Measurements from ENCODE around the gene ASMT.
"Not testable (repeated sequence)": the region's sequence is repeated elsewhere in the genome, so short reads cannot be mapped to it uniquely, and the experiment has no call there.

The ASMT gene

DNA sequence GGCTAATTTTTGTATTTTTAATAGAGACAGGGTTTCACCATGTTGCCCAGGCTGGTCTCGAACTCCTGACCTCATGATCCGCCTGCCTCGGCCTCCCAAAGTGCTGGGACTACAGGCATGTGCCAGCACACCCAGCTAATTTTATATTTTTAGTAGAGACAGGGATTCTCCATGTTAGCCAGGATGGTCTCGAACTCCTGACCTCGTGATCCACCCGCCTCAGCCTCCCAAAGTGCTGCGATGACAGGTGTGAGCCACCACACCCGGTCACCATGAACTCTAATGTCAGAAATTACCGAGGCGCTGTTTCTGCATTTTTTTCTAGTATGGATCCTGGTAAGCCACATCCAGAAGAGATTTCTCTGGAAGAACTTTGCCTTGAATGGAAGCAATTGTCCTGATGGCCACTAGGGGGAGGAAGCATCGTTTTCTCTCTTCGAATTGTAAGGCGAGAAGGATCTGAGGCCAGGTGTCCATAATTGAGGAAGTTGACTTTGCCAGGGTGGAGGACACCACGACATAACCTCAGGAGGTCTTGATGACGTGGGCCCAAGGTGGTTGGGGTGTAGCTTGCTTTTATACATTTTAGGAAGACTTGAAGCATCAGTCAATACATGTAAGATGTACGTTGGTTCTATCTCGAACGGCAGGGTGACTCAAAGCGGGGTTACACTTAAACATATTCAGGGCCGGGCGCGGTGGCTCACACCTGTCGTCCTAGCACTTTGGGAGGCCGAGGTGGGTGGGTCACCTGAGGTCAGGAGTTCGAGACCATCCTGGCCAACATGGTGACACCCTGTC is 37.4 kb downstream of the ASMT start:
- DNase-seq (ENCODE audit: low read depth), result not testable (repeated sequence)

DNA sequence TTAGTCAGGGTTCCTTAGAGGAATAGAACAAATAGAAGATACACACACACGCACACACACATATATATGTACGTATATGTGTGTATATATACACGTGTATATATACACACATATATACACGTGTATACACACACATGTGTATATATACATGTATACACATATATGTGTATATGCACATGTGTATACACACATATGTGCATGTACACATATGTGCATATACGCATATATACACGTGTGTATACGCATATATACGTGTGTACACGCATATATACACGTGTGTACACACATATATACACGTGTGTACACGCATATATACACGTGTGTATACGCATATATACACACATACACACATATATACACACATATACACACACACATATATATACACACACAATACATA is 41.5 kb downstream of the ASMT start:
- DNase-seq (ENCODE audit: low read depth), result no peak

DNA sequence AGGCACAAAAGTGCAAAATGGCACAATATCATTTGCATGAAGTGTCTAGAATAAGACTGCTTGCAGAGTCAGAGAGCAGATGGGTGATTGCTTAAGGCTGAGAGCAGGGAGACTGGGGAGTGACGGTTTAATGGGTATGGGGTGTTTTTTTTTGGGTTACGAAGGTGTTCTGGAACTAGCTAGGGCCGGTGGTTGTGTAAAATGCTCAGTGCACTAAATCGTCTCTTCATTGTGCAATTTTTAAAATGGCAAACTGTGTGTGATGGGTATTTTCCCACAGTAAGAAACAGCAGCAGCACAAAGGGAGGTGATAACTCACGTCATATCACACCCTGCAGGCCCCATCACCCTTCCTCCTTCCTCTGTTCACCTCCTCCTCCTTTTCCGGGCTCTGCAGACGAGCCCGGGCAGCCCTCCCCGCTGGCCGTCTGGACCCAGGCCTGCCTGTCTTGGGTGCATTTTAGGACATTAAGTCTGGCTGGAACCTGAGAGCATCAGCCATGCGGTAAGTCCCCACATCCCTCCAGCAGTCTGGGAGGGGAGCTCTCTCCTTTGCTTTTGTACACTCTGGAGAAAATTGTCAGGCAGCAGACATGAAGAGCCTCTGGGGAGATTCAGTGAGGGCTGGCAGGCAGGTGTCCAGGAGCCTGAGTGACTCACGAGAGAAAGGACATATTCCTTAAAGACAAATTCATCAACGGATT is 42.7 kb downstream of the ASMT start:
- no peak for DNase-seq (ENCODE audit: low read depth)

DNA sequence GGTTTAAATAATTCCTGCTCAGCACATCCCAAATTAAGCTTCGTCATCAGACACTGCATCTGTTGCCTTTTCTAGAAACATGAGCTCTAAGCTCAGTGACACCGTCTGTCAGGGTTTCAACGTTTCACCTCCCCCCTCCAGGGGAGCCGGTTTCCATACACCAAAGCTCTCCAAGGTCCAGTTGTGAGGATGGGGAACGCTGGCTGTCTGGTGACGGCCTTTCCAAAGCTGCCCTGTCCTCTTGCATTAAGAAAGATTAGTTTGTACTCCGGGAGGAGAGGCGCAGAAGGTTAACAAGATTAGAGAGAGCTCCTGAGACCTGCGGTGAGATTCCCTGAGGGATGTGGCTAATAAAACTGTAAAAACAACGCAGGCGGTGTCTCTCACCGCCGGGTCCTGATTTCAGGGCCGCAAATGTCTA is 43.2 kb downstream of the ASMT start:
- DNase-seq (ENCODE audit: low read depth), result no peak

DNA sequence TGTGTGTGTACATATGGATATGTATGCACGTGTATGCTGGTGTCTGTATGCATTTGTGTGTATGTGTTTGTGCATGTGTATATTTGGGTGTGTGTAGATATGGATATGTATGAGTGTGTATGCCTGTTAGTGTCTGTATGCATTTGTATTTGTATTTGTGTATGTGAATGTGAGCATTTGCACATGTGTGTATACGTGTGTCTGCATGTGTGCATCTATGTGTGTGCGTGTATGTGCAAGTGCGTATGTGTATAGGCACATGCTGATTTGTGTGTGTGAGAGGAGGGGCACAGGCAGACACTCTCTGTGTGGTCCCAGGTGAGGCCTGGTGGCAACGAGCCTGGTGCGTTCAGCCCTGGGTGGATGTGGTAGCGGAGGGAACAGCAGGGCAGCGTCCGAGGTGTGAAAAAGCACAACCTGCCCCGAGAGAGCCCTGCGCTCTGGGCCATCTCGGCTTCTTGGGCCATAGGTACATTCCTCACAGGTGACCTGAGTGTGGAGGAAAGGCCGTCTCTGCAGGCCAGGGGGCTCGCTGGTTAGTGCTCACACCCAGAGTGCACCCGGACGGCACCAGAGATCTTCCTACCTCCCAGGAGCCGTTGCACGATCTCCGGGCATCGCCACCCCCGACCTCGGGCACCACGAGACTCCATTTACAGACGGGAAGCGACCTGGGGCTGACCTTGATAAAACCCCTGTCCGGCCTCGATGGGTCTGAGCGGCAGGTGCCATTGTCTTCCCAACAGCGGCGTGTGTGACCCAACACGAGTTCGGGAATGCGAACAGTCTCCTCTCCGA is 45.0 kb downstream of the ASMT start:
- no peak for DNase-seq (ENCODE audit: low read depth)

DNA sequence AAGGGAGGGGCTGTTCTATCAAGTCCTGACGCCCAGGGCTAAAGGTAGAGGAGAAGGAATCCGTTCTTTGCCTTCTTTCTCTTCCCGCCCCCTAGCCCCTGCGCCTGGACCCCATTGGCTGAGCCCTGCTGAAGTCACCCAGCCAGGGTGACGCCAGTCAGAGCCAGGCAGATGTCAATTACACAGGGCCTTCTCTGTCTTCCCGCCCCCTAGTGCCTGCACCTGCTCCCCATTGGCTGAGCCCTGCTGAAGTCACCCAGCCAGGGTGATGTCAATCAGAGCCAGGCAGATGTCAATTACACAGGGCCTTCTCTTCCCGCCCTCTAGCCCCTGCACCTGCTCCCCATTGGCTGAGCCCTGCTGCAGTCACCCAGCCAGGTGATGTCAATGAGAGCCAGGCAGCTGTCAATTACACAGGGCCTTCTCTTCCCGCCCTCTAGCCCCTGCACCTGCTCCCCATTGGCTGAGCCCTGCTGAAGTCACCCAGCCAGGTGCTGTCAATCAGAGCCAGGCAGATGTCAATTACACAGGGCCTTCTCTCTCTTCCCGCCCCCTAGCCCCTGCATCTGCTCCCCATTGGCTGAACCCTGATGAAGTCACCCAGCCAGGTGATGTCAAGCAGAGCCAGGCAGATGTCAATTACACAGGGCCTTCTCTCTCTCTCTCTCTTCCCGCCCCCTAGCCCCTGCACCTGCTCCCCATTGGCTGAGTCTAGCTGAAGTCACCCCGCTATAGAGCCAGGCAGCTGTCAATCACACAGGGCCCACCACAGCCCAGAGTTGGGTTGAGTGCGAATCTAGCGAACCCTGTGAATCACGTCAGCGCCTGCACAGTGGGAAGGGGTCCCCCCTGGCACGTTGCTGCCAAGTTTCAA is 46.4 kb downstream of the ASMT start:
- peak; percentile 85 for DNase-seq (ENCODE audit: low read depth)

DNA sequence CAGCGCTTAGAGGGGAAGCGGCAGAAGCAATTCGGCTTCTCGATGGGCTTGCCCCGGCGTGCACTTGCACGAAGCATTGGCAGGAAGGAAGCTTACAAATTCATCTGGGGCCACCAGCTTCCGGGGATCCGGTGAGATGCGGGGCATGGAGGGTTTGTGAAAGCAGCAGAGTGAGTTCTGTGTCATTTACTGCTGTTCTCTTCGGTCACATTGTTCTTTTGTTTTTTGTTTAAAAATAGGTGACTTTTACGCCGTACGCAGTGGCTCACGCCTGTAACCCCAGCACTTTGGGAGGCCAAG is 47.0 kb downstream of the ASMT start:
- DNase-seq (ENCODE audit: low read depth), result no peak

DNA sequence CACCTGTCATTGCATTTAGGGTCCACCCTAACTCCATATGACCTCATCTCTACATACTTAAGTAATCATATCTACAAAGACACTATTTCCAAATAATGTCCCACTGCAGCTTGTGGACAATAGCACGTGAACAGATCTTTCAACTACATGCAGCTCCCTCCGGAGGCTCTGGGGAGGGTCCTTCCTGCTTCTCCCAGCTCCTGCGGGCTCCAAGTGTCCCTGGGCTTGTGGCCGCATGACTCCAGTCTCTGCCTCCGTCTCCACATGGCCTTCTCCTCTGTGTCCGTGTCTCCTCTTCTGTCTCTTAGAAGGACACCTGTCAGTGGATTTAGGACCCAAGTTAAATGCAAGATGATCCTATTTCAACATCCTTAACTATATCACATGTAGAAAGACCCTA is 52.7 kb downstream of the ASMT start:
- no peak for DNase-seq (ENCODE audit: low read depth)

DNA sequence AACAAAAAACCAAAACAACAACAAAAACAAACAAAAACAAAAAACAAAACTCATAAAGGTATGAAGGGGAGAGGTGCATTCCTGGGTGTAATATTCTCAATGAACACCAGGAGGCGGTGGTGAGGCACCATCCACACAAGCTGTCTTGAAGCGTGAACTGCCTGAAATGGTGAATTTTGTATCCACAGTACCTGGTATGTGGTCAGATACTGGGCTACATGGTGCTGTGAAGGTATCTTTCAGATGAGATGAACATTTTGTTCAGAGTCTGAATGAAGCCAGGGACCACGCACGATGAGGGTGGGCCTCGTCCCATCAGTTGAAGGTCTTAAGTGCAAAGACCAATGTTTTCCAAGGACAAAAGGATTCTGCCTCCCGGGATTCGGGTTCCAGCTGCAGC is 58.5 kb downstream of the ASMT start:
- DNase-seq (ENCODE audit: low read depth), result no peak

DNA sequence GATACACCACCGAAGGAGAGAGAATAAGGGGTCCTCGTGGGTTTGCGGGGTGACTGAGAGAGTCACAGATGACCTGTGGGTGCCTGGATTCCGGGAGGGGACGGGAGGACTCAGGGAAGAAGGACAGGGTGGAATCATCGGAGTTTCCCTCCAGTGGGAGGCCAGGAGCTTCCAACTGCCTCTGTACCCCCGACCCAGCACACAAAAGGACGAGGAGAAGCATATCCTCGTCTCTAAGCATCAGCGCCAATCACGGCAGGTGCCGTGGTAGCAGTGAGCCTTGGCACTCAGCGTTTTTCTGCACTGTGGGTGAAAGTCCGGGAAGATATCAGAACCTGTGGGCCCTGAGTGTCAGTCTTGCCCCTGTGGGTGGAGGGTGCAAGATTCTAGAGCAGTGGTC is 62.0 kb downstream of the ASMT start:
- DNase-seq (ENCODE audit: low read depth), result no peak

DNA sequence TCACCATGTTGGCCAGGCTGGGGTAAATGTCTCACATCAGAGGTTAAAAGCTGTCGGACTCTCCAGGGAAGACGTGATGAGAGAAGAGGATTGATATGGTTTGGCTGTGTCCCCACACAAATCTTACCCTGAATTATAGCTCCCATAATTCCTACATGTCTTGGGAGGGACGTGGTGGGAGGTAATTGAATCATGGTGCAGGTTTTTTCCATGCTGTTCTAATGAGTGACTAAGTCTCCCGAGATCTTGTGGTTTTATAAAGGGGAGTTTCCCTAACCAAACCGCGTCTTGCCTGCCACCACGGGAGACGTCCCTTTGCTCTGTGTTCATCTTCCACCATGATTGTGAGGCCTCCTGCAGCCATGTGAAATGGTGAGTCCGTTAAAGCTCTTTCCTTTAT is 64.4 kb downstream of the ASMT start:
- no peak for DNase-seq (ENCODE audit: low read depth)

DNA sequence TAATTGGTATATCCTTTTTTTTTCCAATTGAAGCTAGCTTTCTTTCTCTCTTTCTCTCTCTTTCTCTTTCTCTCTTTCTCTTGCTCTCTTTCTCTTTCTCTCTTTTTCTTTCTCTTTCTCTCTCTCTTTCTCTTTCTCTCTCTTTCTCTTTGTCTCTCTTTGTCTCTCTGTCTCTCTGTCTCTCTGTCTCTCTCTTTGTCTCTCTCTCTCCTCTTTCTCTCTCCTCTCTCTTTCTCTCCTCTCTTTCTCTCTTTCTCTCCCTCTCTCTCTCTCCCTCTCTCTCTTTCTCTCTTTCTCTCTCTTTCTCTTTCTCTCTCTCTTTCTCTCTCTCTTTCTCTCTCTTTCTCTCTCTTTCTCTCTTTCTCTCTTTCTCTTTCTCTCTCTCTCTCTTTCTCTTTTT is 66.6 kb downstream of the ASMT start:
- no peak for DNase-seq (ENCODE audit: low read depth)

DNA sequence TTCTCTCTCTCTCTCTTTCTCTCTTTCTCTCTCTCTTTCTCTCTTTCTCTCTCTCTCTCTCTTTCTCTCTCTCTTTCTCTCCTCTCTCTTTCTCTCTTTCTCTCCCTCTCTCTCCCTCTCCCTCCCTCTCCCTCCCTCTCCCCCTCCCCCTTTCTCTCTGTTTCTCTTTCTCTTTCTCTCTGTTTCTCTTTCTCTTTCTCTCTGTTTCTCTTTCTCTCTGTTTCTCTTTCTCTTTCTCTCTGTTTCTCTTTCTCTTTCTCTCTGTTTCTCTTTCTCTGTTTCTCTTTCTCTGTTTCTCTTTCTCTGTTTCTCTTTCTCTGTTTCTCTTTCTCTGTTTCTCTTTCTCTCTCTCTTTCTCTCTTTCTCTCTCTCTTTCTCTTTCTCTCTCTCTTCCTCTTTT is 67.0 kb downstream of the ASMT start:
- DNase-seq (ENCODE audit: low read depth), result not testable (repeated sequence)

DNA sequence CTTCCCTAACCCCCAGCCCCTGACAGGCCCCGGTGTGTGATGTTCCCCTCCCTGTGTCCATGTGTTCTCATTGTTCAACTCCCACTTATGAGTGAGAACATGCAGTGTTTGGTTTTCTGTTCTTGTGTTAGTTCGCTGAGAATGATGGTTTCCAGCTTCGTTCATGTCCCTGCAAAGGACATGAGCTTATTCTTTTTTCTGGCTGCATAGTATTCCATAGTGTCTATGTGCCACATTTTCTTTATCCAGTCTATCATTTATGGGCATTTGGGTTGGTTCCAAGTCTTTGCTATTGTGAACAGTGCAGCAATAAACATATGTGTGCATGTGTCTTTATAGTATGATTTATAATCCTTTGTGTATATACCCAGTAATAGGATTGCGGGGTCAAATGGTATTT is 67.6 kb downstream of the ASMT start:
- DNase-seq (ENCODE audit: low read depth), result not testable (repeated sequence)

DNA sequence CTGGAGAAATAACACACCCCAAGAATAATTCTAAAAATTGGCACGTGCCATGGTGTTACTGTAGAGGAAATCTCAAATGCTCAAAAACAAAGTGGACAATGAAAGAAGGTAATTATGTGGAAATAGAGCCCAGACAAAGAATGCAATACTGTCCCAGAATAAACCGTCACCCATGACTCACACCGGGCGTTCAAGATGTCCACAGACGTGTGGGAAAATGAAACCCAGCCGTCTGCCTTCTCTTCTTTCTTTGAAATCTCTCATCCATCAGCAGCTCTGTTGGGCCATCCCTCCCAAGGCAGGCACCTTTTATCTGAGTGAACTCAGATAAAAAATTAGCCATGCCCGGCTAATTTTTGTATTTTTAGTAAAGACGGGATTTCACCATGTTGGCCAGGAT is 70.0 kb downstream of the ASMT start:
- not testable (repeated sequence) for DNase-seq (ENCODE audit: low read depth)

DNA sequence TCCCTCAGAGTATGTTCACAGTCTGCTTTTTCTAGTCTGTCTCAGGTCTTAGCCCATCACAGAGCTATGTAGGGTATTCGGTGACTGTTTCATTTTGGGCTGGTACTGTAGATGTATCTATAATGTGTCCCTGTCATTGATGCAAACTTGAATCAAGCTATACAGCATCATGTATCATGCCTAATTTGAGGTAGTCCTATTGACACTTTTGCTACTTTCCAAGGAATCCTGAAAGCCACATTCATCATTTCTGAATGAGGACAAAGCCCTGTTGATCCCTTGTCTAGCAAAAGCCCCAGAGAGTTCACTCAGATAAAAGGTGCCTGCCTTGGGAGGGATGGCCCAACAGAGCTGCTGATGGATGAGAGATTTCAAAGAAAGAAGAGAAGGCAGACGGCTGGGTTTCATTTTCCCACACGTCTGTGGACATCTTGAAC is 70.6 kb downstream of the ASMT start:
- not testable (repeated sequence) for DNase-seq (ENCODE audit: low read depth)

DNA sequence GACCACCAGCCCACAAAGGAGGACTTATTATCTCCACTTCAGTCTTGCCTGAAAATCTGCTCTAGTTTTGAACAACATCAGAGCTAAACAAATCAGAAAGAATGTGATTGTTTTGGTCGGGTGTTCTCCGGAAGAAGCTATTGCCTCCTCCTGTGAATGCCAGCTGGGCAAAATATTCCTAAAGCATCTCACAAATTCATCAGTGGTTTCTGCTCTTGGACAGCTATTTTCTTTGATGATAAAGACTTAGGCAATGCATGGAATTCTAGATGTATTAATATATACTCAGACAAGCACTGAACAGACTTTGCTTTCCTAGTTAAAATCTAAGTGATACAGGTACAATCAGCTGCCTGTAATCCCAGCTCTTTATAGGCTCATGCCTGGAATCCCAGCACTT is 71.8 kb downstream of the ASMT start:
- no peak for DNase-seq (ENCODE audit: low read depth)
